AG04449 (cell line): ENCODE data around the gene RECQL5.

Experiments
- CTCF ChIA-PET: fragments of 350-600 bp; formaldehyde crosslinking; extraction: SDS; loops from one replicate; lab custom pipeline; 2021; ENCODE audit warnings: antibody characterized with exemption; lab: Yijun Ruan, JAX
- POLR2A ChIA-PET: fragments of 400-600, 350-600 bp; formaldehyde crosslinking; extraction: SDS; loops from one replicate; lab custom pipeline; 2020; ENCODE audit warnings: antibody characterized with exemption, inconsistent platforms; lab: Yijun Ruan, JAX
- DNase-seq: peaks from one replicate; pipeline ENCODE4 v3.0.0-alpha.2; 2010; ENCODE audit warnings: low read depth, low spot score
- H3K4me3 ChIP-seq: 2 replicates; pipeline ENCODE4 v1.5.1; 2011; ENCODE audit warnings: low read depth, mild to moderate bottlenecking, control low read depth, low read length
- CTCF ChIP-seq: IDR thresholded peaks from one replicate; pipeline ENCODE4 v1.5.1; 2011; ENCODE audit warnings: mild to moderate bottlenecking, moderate library complexity, low read length, control low read depth, inconsistent platforms; ENCODE audit not compliant: insufficient read depth; ENCODE audit errors: missing control alignments

RECQL5 gene

GRCh38 chr17:75637551-75637950, 29.4 kb downstream of the RECQL5 start:
- ChIA-PET POLR2A (no interaction called here), CTCF (interaction anchor here (0.8 to 28.7 kb wide), 7 partner anchors 15 to 118 kb away, joined by 3 to 1427 read pairs (median 11); partner anchors contain the start of gene GALK1)
- DNase-seq = no peak
- TF ChIP-seq CTCF = no peak
- H3K4me3 ChIP-seq = no peak overlapping the region

- TF ChIP-seq CTCF = no peak
- POLR2A ChIA-PET = no interaction called here
- H3K4me3 ChIP-seq = no peak overlapping the region
- CTCF ChIA-PET = interaction anchor here (0.8 to 28.7 kb wide), 8 partner anchors 15 to 118 kb away, joined by 3 to 1427 read pairs (median 8); partner anchors contain the start of gene GALK1
- no peak for DNase-seq
These were observed 29.8 kb downstream of the RECQL5 start for GRCh38 chr17:75637143-75637538.

- CTCF ChIA-PET = interaction anchor here (1.0 to 28.7 kb wide), 8 partner anchors 16 to 366 kb away, joined by 3 to 1427 read pairs (median 8); partner anchors contain the start of genes GALK1 and MIF4GD
- no peak for DNase-seq
- H3K4me3 ChIP-seq = no peak overlapping the region
- no peak for TF ChIP-seq CTCF
- POLR2A ChIA-PET = no interaction called here
These were observed 30.4 kb downstream of the RECQL5 start for GRCh38 chr17:75636381-75637142.

- H3K4me3 ChIP-seq = no peak overlapping the region
- ChIA-PET POLR2A (no interaction called here), CTCF (interaction anchor here (1.0 to 28.7 kb wide), 6 partner anchors 17 to 365 kb away, joined by 3 to 1427 read pairs (median 184); partner anchors contain the start of genes GALK1 and MIF4GD)
- TF ChIP-seq CTCF = no peak
- no peak for DNase-seq
These were observed 31.2 kb downstream of the RECQL5 start for GRCh38 chr17:75635610-75636202.

GRCh38 chr17:75634754-75635609, 32.0 kb downstream of the RECQL5 start:
- no peak overlapping the region for H3K4me3 ChIP-seq
- no peak for DNase-seq
- TF ChIP-seq CTCF = no peak
- ChIA-PET POLR2A (no interaction called here), CTCF (interaction anchor here (1.1 to 28.7 kb wide), 11 partner anchors 17 to 206 kb away, joined by 3 to 1427 read pairs (median 25); partner anchors contain the start of gene GALK1)
